ENCODE measurements around the gene OLIG2. TPM values are rescaled to one million over a fixed set of nuclear protein-coding genes. Genes with fewer than 3 reads are reported as not detected.

The OLIG2 gene
- total RNA-seq, 2 experiments from 2014 or later, result not detected

DNA sequence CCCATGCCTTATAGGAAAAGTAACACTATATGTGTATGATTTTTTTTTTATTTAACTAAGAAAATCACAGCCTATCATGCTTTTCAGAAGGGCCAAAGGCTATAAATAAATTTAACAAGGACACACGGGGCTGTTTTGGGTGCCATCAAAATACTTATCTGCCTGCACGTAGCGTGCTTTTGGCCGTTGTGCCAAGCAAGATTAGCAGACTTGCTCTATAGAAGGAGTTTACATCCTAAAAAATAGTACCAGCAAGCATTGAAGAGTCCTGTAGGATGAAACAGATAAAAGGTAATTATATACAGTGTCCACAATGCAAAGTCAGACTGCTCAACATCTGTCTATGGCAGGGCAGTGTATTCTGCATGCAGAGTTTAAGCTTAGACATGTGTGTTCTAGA, 47.9 kb downstream of the OLIG2 start:
- intact Hi-C loops (cut with micrococcal nuclease), result no loop called here
- H3K4me3 Mint-ChIP-seq, result no peak overlapping the region
- CTCF ChIA-PET, result interaction anchor here (0.6 kb wide), 1 partner anchor 224 kb away, joined by 3 read pairs; no protein-coding TSS in a partner anchor
- H3K9me3 Mint-ChIP-seq, result no peaks in the 10 kb centered on the region
- peaks cover 48% of the 10 kb centered on the region for H3K27me3 Mint-ChIP-seq
- H3K4me1 Mint-ChIP-seq (ENCODE audit: low read depth), result peaks cover 12% of the 10 kb centered on the region
- no peaks in the 10 kb centered on the region for H3K36me3 Mint-ChIP-seq
- H3K27ac Mint-ChIP-seq, result no peak overlapping the region
- POLR2A ChIA-PET, result no interaction called here
- no peak for DNase-seq

DNA sequence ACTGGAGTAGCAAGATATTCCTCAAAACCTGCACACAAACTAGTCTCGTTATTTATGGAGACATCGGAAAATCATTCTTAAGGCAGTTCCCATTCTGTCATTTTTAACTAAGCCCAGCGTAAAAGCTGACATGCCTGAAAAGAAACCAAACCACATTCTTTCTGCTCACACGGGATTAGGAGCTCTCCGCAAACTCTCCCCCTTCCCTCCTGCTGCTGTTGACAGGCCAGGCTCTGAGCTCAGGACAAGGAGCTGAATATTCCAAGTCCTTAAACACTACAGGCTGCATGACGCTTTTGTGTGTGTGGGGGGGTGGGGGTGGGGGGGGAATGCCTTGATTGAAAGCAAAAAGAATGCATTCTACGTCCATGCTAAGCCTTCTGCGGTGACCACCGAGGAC, 49.4 kb downstream of the OLIG2 start:
- no peaks in the 10 kb centered on the region for H3K9me3 Mint-ChIP-seq
- ChIA-PET POLR2A (no interaction called here), CTCF (no interaction called here)
- peaks cover 36% of the 10 kb centered on the region for H3K27me3 Mint-ChIP-seq
- H3K27ac Mint-ChIP-seq, result no peak overlapping the region
- H3K36me3 Mint-ChIP-seq, result no peaks in the 10 kb centered on the region
- H3K4me1 Mint-ChIP-seq (ENCODE audit: low read depth), result peaks cover 10% of the 10 kb centered on the region
- intact Hi-C loops (cut with micrococcal nuclease), result no loop called here
- no peak overlapping the region for H3K4me3 Mint-ChIP-seq
- no peak for DNase-seq

DNA sequence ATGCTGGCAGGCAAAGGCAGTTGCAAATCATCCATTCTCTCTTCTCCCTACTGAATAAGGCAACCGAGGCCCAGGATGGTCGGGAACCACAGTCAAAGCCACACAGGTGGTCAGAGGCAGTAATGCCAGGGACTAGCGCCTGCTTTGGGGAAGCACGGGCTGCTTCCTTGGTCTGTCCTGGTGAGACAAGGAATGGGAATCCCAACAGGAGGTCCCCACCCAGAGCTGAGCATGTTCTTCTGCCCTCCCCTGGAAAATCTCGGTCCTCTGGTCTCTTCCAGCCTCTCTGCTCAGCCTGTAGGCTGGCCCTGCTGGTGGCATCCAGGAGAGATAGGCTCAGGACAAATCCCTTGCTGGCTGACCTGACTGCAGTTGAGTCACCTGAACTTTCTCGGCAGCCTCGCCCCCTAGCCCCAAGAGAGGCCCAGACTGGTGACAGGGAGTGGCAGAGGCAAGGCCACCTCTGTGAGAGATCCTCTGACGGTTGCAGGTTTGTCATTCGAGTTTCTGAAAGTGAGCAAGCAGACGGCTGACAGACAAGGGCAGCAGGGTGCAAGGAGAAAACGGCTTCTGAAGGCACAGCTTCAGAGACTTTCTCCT, 50.0 kb downstream of the OLIG2 start:
- no peak overlapping the region for H3K4me3 Mint-ChIP-seq
- intact Hi-C loops (cut with micrococcal nuclease), result no loop called here
- H3K27me3 Mint-ChIP-seq, result peaks cover 36% of the 10 kb centered on the region
- no peaks in the 10 kb centered on the region for H3K36me3 Mint-ChIP-seq
- H3K4me1 Mint-ChIP-seq (ENCODE audit: low read depth), result peaks cover 10% of the 10 kb centered on the region
- DNase-seq, result peak; percentile 16
- POLR2A ChIA-PET, result no interaction called here
- H3K27ac Mint-ChIP-seq, result no peak overlapping the region
- H3K9me3 Mint-ChIP-seq, result no peaks in the 10 kb centered on the region
- CTCF ChIA-PET, result no interaction called here

- no peak for DNase-seq
- Mint-ChIP-seq H3K4me1 (ENCODE audit: low read depth) (peaks cover 3% of the 10 kb centered on the region), H3K36me3 (no peaks in the 10 kb centered on the region), H3K9me3 (no peaks in the 10 kb centered on the region), H3K27ac (no peak overlapping the region), H3K27me3 (peaks cover 28% of the 10 kb centered on the region), H3K4me3 (no peak overlapping the region)
- intact Hi-C loops (cut with micrococcal nuclease), result no loop called here
- ChIA-PET POLR2A (no interaction called here), CTCF (interaction anchor here (0.9 kb wide), 1 partner anchor 137 kb away, joined by 4 read pairs; no protein-coding TSS in a partner anchor)
Observed at GRCh38 chr21:33076600-33077329, 51.0 kb downstream of the OLIG2 start.

Other genes starting within 250 kb of the OLIG2 start
- not detected for gene OLIG1, start 44.2 kb downstream of the OLIG2 start, total RNA-seq
- gene IFNAR2, start 204.0 kb downstream of the OLIG2 start, total RNA-seq, result 10 to 100 TPM; 29.9 to 30.1 TPM
- 10 to 100 TPM; 31.3 to 32.5 TPM for gene IL10RB, start 240.4 kb downstream of the OLIG2 start, total RNA-seq